Activated T-helper 2 cell treated with anti-CD3 and anti-CD28 coated beads, Interferon-gamma antibody, Interleukin-2, Interleukin-4, amounts not matched to agents 10 μg/mL and 5 μg/mL and 100 μg/mL, durations not matched to agents 14 hours and 24 hours and 36 hours (primary cell): ENCODE measurements around the gene LBX2. TPM values are rescaled to one million over a fixed set of nuclear protein-coding genes. Genes with fewer than 3 reads are reported as not detected.
"Not testable (repeated sequence)": the region's sequence is repeated elsewhere in the genome, so short reads cannot be mapped to it uniquely, and the experiment has no call there.

Experiments used
- DNase-seq: peaks from one replicate; pipeline ENCODE4 v3.0.0; 2021; ENCODE audit warnings: low spot score
- H3K27ac Mint-ChIP-seq: one replicate; pipeline ENCODE4 v1.8.0; 2021; ENCODE audit warnings: mixed read lengths
- H3K27me3 Mint-ChIP-seq: one replicate; pipeline ENCODE4 v1.8.0; 2021; ENCODE audit warnings: low read depth, mixed read lengths
- H3K36me3 Mint-ChIP-seq: one replicate; pipeline ENCODE4 v1.8.0; 2021; ENCODE audit warnings: low read depth, mixed read lengths
- H3K4me1 Mint-ChIP-seq: one replicate; pipeline ENCODE4 v1.8.0; 2021; ENCODE audit warnings: low read depth, mixed read lengths
- H3K4me3 Mint-ChIP-seq: one replicate; pipeline ENCODE4 v1.8.0; 2021; ENCODE audit warnings: low read depth, mild to moderate bottlenecking, moderate library complexity, mixed read lengths
- H3K9me3 Mint-ChIP-seq: one replicate; pipeline ENCODE4 v1.8.0; 2021; ENCODE audit warnings: mixed read lengths
- intact Hi-C: fragments of 100-400 bp; cut with micrococcal nuclease; formaldehyde crosslinking; loops from one replicate; pipeline ENCODE4 v1.15.1; 2023
- total RNA-seq: library from RNA; stranded (reverse); gene quantifications from 2 replicates; pipeline ENCODE4 v1.2.3, GENCODE V29; 2022

The LBX2 gene
- total RNA-seq, 1 donor from 2014 or later: 1.6 TPM

DNA sequence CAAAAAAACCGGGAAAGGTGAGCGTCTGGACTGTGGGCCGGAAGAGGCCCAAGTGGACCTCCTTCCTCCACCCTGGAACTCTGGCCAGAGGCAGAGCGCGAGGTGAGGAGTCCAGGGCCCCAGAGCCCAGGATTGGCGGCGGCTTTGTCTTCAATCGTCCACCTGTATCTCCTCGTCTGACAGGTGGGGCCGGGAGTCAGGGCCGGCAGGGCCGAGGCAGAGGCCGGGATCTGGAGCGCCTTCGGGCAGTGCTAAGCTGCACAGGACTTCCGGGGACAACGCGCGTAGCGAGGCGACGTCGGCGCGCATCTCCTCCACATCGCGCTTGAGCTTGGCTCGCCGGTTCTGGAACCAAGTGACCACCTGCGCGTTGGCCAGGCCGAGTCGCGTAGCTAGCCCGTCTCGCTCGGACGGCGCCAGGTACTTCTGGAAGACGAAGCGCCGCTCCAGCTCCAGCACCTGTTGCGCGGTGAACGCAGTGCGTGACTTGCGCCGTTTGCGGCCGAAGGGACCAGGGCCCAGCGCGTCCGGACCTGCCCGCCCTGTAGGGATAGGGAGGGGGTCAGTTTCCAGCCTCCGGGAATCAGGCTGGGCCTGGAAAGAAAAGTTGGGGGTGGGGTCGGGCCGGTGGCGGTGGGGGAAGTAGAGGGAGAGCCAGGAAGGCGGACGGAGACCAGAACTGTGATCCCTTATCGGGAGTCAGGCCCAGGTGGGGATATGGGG is 1.5 kb downstream of the LBX2 start:
- intact Hi-C loops: loop anchor here (2.0 to 10.0 kb wide), 3 partner anchors 15 to 337 kb away; partner anchors contain the start of genes CCDC142, HK2 and TTC31
- H3K4me3 Mint-ChIP-seq: peak overlapping the region; percentile 86
- H3K4me1 Mint-ChIP-seq: peaks cover 28% of the 10 kb centered on the region
- H3K27ac Mint-ChIP-seq: peak overlapping the region; percentile 72
- H3K9me3 Mint-ChIP-seq: no peaks in the 10 kb centered on the region
- peaks cover 30% of the 10 kb centered on the region for H3K27me3 Mint-ChIP-seq
- H3K36me3 Mint-ChIP-seq: peaks cover 41% of the 10 kb centered on the region
- DNase-seq: no peak

DNA sequence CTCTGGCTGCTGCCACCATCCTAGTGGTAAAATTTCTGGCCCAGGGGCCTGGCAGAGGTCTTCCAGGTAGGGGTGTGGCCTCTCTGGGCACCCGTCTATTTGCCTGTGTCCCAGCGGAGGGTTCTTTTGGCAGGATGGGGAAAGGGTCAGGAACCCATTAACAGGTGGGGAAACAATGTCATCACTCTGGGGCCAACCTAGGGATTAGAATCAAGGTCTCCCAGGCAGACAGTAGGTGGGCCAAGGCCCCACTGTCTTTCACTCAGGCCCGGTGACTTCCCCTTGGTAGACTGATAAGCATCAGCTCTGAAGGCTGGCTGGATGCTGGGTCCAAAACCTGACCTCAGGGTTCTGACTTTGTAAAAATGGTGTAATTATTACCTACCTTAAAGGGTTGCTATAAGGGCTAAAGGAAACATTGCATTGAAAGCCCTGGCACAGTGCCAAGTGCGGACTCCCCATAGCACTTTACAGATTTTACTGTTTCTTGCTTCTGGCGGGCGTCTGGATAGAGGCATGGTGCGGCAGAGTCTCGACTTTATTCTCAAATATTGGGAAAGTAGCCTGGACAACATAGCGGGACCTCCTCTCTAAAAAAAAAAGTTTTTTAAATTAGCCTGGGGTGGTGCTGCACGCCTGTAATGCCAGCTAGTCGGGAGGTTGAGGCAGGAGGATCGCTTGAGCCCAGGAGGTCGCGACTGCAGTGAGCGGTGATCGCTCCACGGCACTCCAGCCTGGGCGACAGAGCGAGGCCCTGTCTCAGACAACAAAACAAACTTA is 2.2 kb downstream of the LBX2 start:
- no peak for DNase-seq
- H3K27ac Mint-ChIP-seq: peak overlapping the region; percentile 33
- H3K9me3 Mint-ChIP-seq: no peaks in the 10 kb centered on the region
- intact Hi-C loops: loop anchor here (5.0 to 10.0 kb wide), 2 partner anchors 35 to 338 kb away; partner anchors contain the start of gene HK2
- peaks cover 25% of the 10 kb centered on the region for H3K27me3 Mint-ChIP-seq
- H3K4me1 Mint-ChIP-seq: peaks cover 21% of the 10 kb centered on the region
- peaks cover 41% of the 10 kb centered on the region for H3K36me3 Mint-ChIP-seq
- peak overlapping the region; percentile 86 for H3K4me3 Mint-ChIP-seq

DNA sequence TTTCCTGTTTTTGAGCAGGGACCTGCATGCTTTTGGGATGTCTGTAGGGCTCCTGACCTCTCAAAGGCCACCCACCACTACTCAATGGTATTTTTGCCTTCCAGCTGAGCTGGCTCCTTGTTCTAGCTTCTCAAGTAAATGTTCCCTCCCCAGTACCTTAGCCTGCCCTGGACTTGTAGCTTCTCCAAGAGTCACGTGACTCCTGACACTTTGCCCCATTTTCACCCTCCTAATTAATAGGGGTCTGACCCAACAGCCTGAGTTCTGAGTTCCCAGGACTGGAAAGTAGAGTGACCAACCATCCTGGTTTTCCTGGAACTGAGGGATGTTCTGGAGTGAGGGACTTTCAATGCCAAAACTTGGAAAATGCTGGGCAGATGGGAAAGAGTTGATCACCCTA is 4.0 kb downstream of the LBX2 start:
- H3K36me3 Mint-ChIP-seq: peaks cover 41% of the 10 kb centered on the region
- peaks cover 15% of the 10 kb centered on the region for H3K4me1 Mint-ChIP-seq
- DNase-seq: no peak
- H3K9me3 Mint-ChIP-seq: no peaks in the 10 kb centered on the region
- H3K27me3 Mint-ChIP-seq: peaks cover 13% of the 10 kb centered on the region
- H3K4me3 Mint-ChIP-seq: no peak overlapping the region
- no peak overlapping the region for H3K27ac Mint-ChIP-seq
- intact Hi-C loops: loop anchor here (5.0 to 10.0 kb wide), 2 partner anchors 37 to 339 kb away; partner anchors contain the start of gene HK2

DNA sequence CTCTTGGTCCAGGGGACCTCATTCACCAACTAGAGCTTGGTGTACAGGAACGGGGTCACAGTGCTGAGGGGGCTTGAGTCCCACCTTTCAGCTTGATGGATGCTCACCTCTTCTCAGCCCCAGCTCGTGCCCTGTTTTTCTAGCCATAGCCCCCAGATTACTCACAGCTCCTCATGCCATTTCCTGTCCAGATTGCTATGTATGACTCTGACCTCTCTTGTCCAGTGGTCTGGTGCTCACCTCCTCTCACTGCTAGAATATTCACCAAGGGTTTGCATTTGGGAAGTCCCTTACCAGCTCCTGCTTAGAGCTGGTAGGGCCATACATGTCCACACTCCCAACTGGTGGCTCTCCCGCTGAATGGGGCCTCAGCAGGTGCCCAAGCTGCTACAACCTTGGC is 5.9 kb downstream of the LBX2 start:
- Mint-ChIP-seq H3K4me1 (peaks cover 10% of the 10 kb centered on the region), H3K4me3 (no peak overlapping the region), H3K36me3 (peaks cover 46% of the 10 kb centered on the region), H3K27ac (no peak overlapping the region), H3K9me3 (no peaks in the 10 kb centered on the region), H3K27me3 (peaks cover 3% of the 10 kb centered on the region)
- intact Hi-C loops: loop anchor here (10.0 kb wide), 1 partner anchor 341 kb away; the partner anchor contains the start of gene HK2
- no peak for DNase-seq

DNA sequence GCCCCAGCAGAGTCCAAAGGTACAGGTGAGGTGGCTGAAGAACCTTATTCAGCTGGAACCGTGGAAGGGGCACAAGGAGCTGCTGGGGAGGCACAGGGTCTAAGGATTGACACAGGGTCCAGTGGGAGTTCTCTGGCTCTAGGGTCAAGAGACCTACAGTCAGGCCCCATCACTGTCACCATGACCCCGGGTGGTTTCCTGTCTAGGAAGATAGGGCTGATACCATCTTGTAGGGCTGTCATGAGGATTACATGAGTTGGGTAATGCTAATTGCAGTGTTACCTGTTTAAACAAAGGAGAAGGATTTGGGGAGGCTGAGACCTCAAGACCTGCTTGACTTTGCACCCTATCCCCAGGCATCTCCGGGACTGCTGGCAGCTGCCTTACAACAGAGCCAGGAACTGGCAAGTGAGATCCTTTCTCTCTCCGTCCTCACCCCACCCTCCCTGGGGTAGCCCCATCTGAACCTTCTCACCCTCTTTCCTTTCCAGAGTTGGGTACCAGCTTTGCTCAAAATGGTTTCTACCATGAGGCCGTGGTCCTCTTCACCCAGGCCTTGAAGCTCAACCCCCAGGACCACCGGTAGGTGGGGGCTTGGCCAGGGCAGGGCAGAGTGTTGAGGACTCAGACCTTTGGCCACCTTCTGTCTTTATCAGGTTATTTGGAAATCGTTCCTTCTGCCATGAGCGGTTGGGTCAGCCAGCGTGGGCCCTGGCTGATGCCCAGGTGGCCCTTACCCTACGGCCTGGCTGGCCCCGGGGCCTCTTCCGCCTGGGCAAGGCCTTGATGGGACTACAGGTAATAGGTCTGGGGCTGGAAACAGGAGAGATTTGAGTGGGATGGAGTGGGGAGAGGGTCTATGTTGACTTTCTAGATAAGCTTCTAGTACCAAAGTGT is 7.5 kb downstream of the LBX2 start:
- H3K4me1 Mint-ChIP-seq: peaks cover under 1% of the 10 kb centered on the region
- H3K36me3 Mint-ChIP-seq: peaks cover 47% of the 10 kb centered on the region
- H3K9me3 Mint-ChIP-seq: no peaks in the 10 kb centered on the region
- no peak overlapping the region for H3K4me3 Mint-ChIP-seq
- no peaks in the 10 kb centered on the region for H3K27me3 Mint-ChIP-seq
- intact Hi-C loops: loop anchor here (10.0 kb wide), 1 partner anchor 343 kb away; the partner anchor contains the start of gene HK2
- H3K27ac Mint-ChIP-seq: no peak overlapping the region
- no peak for DNase-seq

DNA sequence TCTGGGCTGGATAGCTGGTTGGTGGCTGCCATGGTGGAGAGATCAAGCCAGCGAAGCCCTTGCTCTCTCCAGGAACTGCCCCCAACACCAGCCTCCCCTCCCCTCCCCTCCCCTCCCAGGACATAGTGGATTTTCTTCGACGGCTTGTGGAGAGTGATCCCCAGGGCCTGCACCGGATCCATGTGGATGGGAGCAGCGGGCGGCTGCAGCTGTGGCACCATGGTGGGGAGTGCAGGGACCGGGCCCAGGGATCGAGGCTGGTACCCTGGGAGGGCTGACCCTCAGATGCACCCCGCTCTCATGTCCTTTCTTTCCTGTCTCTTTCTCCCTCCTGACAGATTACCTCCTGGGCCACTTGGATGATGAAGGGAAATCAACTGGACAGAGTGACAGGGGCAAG is 9.5 kb downstream of the LBX2 start:
- Mint-ChIP-seq H3K27me3 (no peaks in the 10 kb centered on the region), H3K4me3 (no peak overlapping the region), H3K36me3 (peaks cover 54% of the 10 kb centered on the region), H3K27ac (no peak overlapping the region), H3K4me1 (peaks cover 4% of the 10 kb centered on the region), H3K9me3 (no peaks in the 10 kb centered on the region)
- no peak for DNase-seq
- intact Hi-C loops: loop anchor here (10.0 kb wide), 1 partner anchor 345 kb away; the partner anchor contains the start of gene HK2

DNA sequence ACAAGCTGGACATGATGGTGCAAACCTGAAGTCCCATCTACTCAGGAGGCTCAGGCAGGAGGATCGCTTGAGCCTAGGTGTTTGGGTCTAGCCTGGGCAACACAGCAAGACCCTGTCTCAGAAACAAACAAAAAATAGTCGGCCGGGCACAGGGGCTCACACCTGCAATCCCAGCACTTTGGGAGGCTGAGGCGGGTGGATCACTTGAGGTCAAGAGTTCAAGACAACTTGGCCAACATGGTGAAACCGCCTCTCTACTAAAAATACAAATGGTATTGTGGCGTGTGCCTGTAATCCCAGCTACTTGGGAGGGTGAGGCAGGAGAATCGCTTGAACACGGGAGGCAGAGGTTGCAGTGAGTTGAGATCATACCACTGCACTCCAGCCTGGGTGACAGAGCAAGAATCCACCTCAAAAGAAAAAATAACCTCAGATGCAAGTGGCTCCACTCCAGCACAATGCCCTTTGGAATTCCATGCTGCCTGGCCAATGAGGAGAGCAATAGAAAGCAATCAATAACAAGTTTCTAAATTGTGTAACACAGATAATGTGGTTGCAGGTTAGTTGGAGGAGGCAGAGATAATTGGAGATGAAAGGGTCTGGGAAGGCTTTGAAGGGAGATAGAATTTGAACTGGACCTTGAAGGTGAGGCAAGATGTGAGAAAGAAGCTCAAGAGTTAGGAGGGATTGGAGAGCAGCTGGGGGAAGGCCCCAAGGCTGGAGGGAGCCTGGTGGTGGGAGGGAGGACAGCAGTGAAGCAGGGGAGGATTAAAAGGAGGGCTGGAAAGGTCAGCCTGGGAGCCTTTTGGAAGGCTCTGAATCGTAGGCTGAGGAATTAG is 10.5 kb downstream of the LBX2 start:
- H3K27ac Mint-ChIP-seq: no peak overlapping the region
- no peaks in the 10 kb centered on the region for H3K9me3 Mint-ChIP-seq
- peaks cover 7% of the 10 kb centered on the region for H3K4me1 Mint-ChIP-seq
- H3K4me3 Mint-ChIP-seq: no peak overlapping the region
- intact Hi-C loops: no loop called here
- peaks cover 52% of the 10 kb centered on the region for H3K36me3 Mint-ChIP-seq
- DNase-seq: no peak
- H3K27me3 Mint-ChIP-seq: no peaks in the 10 kb centered on the region

DNA sequence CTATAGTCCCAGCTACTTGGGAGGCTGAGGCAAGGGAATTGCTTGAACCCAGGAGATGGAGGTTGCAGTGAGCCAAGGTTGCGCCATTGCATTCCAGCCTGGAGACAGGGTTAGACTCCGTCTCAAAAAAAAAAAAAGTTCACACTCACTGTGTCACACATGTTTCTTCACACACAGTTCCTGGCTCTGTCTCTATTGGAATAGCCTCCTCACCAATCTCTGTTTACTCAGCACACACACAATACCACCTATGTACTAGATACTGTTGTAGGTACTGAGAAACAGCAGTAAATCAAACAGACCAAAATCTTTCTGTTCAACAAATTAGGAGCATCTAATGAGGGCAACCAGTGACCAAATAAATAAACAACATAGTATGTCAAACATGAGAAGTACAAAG is 13.3 kb downstream of the LBX2 start:
- Mint-ChIP-seq H3K4me1 (peaks cover 18% of the 10 kb centered on the region), H3K27ac (no peak overlapping the region)
- intact Hi-C loops: no loop called here

DNA sequence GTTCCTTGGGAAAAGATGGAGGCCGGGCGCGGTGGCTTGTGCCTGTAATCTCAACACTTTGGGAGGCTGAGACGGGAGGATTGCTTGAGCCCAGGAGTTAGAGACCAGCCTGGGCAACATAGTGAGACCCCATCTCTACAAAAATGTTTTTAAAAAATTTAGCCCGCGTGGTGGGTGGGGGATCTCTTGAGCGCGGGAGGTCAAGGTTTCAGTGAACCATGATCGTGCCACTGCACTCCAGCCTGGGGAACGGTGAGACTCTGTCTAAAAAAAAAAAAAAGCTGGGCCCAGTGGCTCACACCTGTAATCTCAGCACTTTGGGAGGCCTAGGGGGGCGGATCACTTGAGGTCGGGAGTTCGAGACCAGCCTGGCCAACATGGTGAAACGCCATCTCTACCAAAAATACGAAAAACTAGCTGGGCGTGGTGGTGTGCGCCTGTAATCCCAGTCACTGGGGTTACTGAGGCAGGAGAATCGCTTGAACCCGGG is 15.7 kb downstream of the LBX2 start:
- not testable (repeated sequence) for H3K9me3 Mint-ChIP-seq, H3K27me3 Mint-ChIP-seq, DNase-seq
- peak overlapping the region; percentile 99 for H3K4me3 Mint-ChIP-seq
- intact Hi-C loops: loop anchor here (1.0 to 2.0 kb wide), 5 partner anchors 11 to 104 kb away; partner anchors contain the start of genes AUP1, HTRA2, LBX2 and MRPL53
- peak overlapping the region; percentile 99 for H3K27ac Mint-ChIP-seq
- peaks cover 26% of the 10 kb centered on the region for H3K4me1 Mint-ChIP-seq
- peaks cover 39% of the 10 kb centered on the region for H3K36me3 Mint-ChIP-seq

More for the DNA sequence above, 13.3 kb downstream of the LBX2 start:
- Mint-ChIP-seq H3K36me3 (peaks cover 36% of the 10 kb centered on the region), H3K4me3 (no peak overlapping the region), H3K27me3 (no peaks in the 10 kb centered on the region), H3K9me3 (no peaks in the 10 kb centered on the region)
- no peak for DNase-seq

DNA sequence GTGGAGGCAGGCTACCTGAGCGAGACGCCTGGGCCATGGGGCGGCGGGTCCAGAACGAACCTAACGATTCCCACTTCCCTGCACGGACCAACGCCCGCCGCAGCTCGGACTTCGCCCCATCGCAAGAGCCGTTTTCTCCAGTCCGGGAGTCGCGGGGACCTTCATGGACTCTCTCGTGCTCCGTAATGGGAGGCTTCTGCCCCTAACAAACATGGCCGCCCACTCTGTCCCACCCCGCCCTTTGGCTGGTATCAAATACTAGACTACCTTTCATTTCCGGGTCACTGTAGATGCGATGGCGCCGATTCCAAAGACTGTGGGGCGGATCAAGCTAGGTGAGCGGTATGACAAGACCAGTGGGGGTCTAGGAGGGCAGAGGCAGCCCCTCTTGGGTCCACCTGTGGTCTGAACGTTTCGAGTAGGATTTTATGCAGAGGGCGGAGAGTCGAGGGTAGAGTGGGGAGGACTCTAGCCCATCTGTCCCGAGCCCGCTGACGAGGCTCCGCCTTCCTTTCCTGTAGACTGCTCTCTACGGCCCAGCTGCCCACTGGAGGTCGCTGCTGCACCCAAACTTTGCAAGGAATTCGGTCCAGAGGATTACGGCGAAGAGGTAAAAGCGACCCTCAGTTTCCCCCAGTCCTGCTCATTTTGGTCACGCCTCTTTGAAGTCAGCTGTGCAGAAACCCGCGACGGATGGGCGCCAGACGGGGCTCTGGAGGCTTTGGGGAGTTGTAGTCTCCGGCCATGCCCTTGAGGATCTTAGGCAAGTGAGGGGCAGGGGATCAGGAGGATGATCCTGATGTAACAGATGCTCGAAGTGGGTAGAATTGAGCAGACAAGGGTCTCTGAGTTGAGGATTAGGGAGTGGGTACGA is 16.4 kb downstream of the LBX2 start, which contains the start of the genes CCDC142 and TTC31:
CCDC142 (minus strand) TSS at position 198 of the 874 bp plus-strand sequence; CDS start at position 37, 161 bp downstream.
TTC31 (plus strand) TSS at position 281 of the 874 bp plus-strand sequence; CDS start at position 296, 15 bp downstream.
- peaks cover 26% of the 10 kb centered on the region for H3K4me1 Mint-ChIP-seq
- peak; percentile 91 for DNase-seq

More for the DNA sequence above, 16.4 kb downstream of the LBX2 start, which contains the start of the genes CCDC142 and TTC31:
- Mint-ChIP-seq H3K36me3 (peaks cover 39% of the 10 kb centered on the region), H3K9me3 (no peaks in the 10 kb centered on the region), H3K4me3 (peak within 1 kb of the TSS; percentile 99), H3K27ac (peak within 1 kb of the TSS; percentile 99), H3K27me3 (no peaks in the 10 kb centered on the region)
- intact Hi-C loops: loop anchor here (1.0 to 2.0 kb wide), 5 partner anchors 11 to 104 kb away; partner anchors contain the start of genes AUP1, HTRA2, LBX2 and MRPL53
